ENCODE measurements around the gene XRCC3. TPM values are rescaled to one million over a fixed set of nuclear protein-coding genes. Genes with fewer than 3 reads are reported as not detected.

Gene XRCC3
- total and polyA plus RNA-seq, 10 of the 15 experiments (the other 5 are each of a cell fraction or from before 2014, with no cell fraction given): 0.37 to 52.0 (median 26.8) TPM

DNA sequence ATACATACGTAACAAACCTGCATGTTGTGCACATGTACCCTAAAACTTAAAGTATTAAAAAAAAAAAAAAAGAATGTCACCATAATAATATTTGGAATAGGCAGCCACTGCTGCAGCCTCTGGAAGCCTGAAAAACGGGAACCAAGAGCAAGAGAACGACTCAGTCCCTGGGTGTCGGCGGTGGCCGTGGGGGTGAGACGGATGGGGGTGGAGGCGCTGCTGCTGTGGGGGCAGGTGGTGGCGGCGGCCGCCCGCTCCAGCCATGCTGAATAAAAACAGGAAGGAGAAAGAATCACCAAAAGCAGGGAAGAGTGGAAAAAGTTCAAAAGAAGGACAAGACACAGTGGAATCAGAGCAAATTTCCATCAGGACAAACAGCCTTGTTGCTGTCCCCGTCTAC is 47.3 kb upstream of the XRCC3 start:
- no peak overlapping the region for H3K4me2 ChIP-seq (ENCODE audit: control insufficient read depth, insufficient read depth)
- in situ Hi-C loops (cut with MboI) (no loop called here), intact Hi-C loops (cut with micrococcal nuclease; ENCODE audit: unreplicated experiment) (no loop called here)
- H3K4me3 ChIP-seq: no peak overlapping the region
- H3K79me2 ChIP-seq (ENCODE audit: control insufficient read depth, insufficient read depth, low read length): no peaks in the 10 kb centered on the region
- H3K9ac ChIP-seq (ENCODE audit: control insufficient read depth, insufficient read depth, low read length): no peak overlapping the region
- ChIA-PET POLR2A (no interaction called here), RAD21 (ENCODE audit: unreplicated experiment) (no interaction called here), CTCF (no interaction called here), SMC1A (ENCODE audit: uncharacterized antibody, unreplicated experiment) (no interaction called here)
- no peak for DNase-seq (ENCODE audit: low read depth, low spot score)
- H4K20me1 ChIP-seq (ENCODE audit: control insufficient read depth, insufficient read depth): no peaks in the 10 kb centered on the region
- H3K27me3 ChIP-seq (replicated peaks in 1 of 2; ENCODE audit: control insufficient read depth in 2 of 2, insufficient read depth in 2 of 2, low read length in 1 of 2): no peaks in the 10 kb centered on the region
- WGBS (ENCODE audit: insufficient coverage, insufficient replicate concordance, low lambda C conversion rate, missing lambda C conversion rate): 96% methylated on average over 8 of the region's 13 CpGs
- no peak for ATAC-seq
- no TSS peak for BruUV-seq (replicated peaks)
- H3K9me3 ChIP-seq (replicated peaks; ENCODE audit: control insufficient read depth, insufficient read depth, low read length): no peaks in the 10 kb centered on the region; the same call in 2 of the 3 replicates
- no peak for TF ChIP-seq NR2F1 (conservative IDR thresholded peaks at IDR 0.05)
- TF ChIP-seq ZSCAN29 (IDR thresholded peaks at IDR 0.05): no peak
- no peak for TF ChIP-seq CREB1 (IDR thresholded peaks at IDR 0.05; ENCODE audit: low read depth)
- TF ChIP-seq RFX5 (IDR thresholded peaks at IDR 0.05; ENCODE audit: low read depth, low read length): no peak
- no peak for TF ChIP-seq CHD1 (IDR thresholded peaks at IDR 0.05; ENCODE audit: low read depth, low read length)
- no peak for TF ChIP-seq IRF5 (IDR thresholded peaks at IDR 0.05; ENCODE audit: borderline replicate concordance)
- TF ChIP-seq ZNF384 (IDR thresholded peaks at IDR 0.05; ENCODE audit: borderline replicate concordance, low read depth, low read length): no peak
- no peak for TF ChIP-seq STAT3 (IDR thresholded peaks at IDR 0.05; ENCODE audit: low read depth, low read length)
- TF ChIP-seq CHD4 (IDR thresholded peaks at IDR 0.05): no peak
- no peak for TF ChIP-seq PAX8 (IDR thresholded peaks at IDR 0.05)
- no peaks in the 10 kb centered on the region for H3K36me3 ChIP-seq (ENCODE audit: control insufficient read depth in 2 of 2, insufficient read depth in 2 of 2, low read length in 1 of 2)
- peaks cover 11% of the 10 kb centered on the region for H3K4me1 ChIP-seq (ENCODE audit: control insufficient read depth, insufficient read depth, low read length)
- no peak for FAIRE-seq
- H2AFZ ChIP-seq (ENCODE audit: control insufficient read depth, low read depth, low read length): no peak overlapping the region
- H3K27ac ChIP-seq (ENCODE audit: control insufficient read depth, insufficient read depth): no peak overlapping the region
